ENCODE data around the gene TRIM49B.
"Not testable (repeated sequence)": the region's sequence is repeated elsewhere in the genome, so short reads cannot be mapped to it uniquely, and the experiment has no call there.

DNA sequence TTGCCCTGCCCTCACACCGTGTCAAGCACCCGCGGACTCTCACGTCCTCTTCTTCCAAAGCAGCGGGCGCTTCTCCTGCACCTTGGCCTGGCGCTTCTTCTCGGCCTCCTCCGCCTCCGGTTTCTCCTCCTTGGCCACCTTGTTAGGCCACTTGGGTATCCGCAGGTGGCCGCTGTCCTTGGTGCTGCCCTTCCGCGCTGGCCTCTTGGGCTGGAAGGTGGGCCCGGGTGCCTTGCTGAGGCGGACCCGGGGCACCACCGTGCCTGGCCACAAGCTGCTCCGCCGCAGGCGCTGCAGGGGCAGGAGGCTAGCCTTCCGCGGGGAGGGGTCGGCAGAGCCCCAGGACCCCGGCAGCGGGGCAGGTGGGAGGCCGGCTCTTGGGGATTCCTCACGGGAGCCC is 19.6 kb downstream of the TRIM49B start:
- TF ChIP-seq, protein P1, sequence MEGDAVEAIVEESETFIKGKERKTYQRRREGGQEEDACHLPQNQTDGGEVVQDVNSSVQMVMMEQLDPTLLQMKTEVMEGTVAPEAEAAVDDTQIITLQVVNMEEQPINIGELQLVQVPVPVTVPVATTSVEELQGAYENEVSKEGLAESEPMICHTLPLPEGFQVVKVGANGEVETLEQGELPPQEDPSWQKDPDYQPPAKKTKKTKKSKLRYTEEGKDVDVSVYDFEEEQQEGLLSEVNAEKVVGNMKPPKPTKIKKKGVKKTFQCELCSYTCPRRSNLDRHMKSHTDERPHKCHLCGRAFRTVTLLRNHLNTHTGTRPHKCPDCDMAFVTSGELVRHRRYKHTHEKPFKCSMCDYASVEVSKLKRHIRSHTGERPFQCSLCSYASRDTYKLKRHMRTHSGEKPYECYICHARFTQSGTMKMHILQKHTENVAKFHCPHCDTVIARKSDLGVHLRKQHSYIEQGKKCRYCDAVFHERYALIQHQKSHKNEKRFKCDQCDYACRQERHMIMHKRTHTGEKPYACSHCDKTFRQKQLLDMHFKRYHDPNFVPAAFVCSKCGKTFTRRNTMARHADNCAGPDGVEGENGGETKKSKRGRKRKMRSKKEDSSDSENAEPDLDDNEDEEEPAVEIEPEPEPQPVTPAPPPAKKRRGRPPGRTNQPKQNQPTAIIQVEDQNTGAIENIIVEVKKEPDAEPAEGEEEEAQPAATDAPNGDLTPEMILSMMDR (IDR thresholded peaks at IDR 0.05; ENCODE audit: low read length) = not testable (repeated sequence)
- not testable (repeated sequence) for TF ChIP-seq EZH2 (optimal IDR thresholded peaks at IDR 0.05; ENCODE audit: low read depth, low read length); EZH2phosphoT487 (IDR thresholded peaks at IDR 0.05; ENCODE audit: low read length)

Data from MM.1S (cell line).